ENCODE measurements around the gene TBCK. TPM values are rescaled to one million over a fixed set of nuclear protein-coding genes. Genes with fewer than 3 reads are reported as not detected.

Gene TBCK
- polyA plus RNA-seq, 1 of the 3 experiments (the other 2 are of a cell fraction): 14.6 TPM

GRCh38 chr4:106261980-106262379 lies 54.0 kb downstream of the TBCK start:
- Histone ChIP-seq H3K9me2 (no peaks in the 10 kb centered on the region; the same call in 1 of the 2 replicates), H4K20me1 (ENCODE audit: insufficient read depth) (no peaks in the 10 kb centered on the region), H3K4me3 (ENCODE audit: low read depth in 2 of 2, low read length in 1 of 2) (no peak overlapping the region), H3K9me3 (no peaks in the 10 kb centered on the region), H3K27me3 (ENCODE audit: insufficient read depth) (no peaks in the 10 kb centered on the region), H3K36me3 (replicated peaks in 1 of 2; ENCODE audit: control insufficient read depth in 1 of 2, insufficient read depth in 2 of 2, low read length in 1 of 2) (peaks cover 8 to 12% of the 10 kb centered on the region in 2 experiments), H3K79me2 (ENCODE audit: insufficient read depth) (no peaks in the 10 kb centered on the region; the same call in 1 of the 2 replicates), H3K9ac (no peak overlapping the region), H3K4me1 (ENCODE audit: control insufficient read depth in 1 of 2, insufficient read depth in 2 of 2, low read depth in 1 of 2, low read length in 1 of 2) (peaks cover 0 to 8% of the 10 kb centered on the region in 2 experiments; a peak in 2 of 4 replicates), H3K27ac (ENCODE audit: low read depth in 2 of 2, low read length in 1 of 2) (no peak overlapping the region), H3F3A (replicated peaks; ENCODE audit: insufficient read depth) (peaks cover 8% of the 10 kb centered on the region), H3K4me2 (no peak overlapping the region), H2AFZ (ENCODE audit: low read depth) (no peak overlapping the region)
- no peak for DNase-seq
- CTCF ChIA-PET: no interaction called here
- 92% methylated on average over 2 of the region's 2 CpGs for WGBS (ENCODE audit: low lambda C conversion rate)
- POLR2A ChIA-PET: no interaction called here
- TF ChIP-seq FOSL2 (IDR thresholded peaks at IDR 0.05; ENCODE audit: borderline replicate concordance, low read depth): no peak
- TF ChIP-seq, protein P1, sequence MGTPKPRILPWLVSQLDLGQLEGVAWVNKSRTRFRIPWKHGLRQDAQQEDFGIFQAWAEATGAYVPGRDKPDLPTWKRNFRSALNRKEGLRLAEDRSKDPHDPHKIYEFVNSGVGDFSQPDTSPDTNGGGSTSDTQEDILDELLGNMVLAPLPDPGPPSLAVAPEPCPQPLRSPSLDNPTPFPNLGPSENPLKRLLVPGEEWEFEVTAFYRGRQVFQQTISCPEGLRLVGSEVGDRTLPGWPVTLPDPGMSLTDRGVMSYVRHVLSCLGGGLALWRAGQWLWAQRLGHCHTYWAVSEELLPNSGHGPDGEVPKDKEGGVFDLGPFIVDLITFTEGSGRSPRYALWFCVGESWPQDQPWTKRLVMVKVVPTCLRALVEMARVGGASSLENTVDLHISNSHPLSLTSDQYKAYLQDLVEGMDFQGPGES (IDR thresholded peaks at IDR 0.05; ENCODE audit: low read depth, low read length): no peak
- TF ChIP-seq ELF1 (IDR thresholded peaks at IDR 0.05): no peak
- TF ChIP-seq EZH2phosphoT487 (IDR thresholded peaks at IDR 0.05; ENCODE audit: borderline replicate concordance, low read depth): no peak
- no peak for TF ChIP-seq CTCF (IDR thresholded peaks at IDR 0.05)
- no peak for TF ChIP-seq SIN3A (IDR thresholded peaks at IDR 0.05; ENCODE audit: borderline replicate concordance, low read depth, low read length)
- TF ChIP-seq, protein P2, sequence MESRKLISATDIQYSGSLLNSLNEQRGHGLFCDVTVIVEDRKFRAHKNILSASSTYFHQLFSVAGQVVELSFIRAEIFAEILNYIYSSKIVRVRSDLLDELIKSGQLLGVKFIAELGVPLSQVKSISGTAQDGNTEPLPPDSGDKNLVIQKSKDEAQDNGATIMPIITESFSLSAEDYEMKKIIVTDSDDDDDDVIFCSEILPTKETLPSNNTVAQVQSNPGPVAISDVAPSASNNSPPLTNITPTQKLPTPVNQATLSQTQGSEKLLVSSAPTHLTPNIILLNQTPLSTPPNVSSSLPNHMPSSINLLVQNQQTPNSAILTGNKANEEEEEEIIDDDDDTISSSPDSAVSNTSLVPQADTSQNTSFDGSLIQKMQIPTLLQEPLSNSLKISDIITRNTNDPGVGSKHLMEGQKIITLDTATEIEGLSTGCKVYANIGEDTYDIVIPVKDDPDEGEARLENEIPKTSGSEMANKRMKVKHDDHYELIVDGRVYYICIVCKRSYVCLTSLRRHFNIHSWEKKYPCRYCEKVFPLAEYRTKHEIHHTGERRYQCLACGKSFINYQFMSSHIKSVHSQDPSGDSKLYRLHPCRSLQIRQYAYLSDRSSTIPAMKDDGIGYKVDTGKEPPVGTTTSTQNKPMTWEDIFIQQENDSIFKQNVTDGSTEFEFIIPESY (IDR thresholded peaks at IDR 0.05; ENCODE audit: borderline replicate concordance, low read depth): no peak
- TF ChIP-seq TEAD4 (IDR thresholded peaks at IDR 0.05; ENCODE audit: borderline replicate concordance, insufficient read depth): no peak
- TF ChIP-seq YY1 (IDR thresholded peaks at IDR 0.05; ENCODE audit: low read depth): no peak
- no peak for TF ChIP-seq TCF12 (IDR thresholded peaks at IDR 0.05)
- no peak for TF ChIP-seq RXRA (IDR thresholded peaks at IDR 0.05; ENCODE audit: borderline replicate concordance, low read depth)
- no peak for TF ChIP-seq RCOR1 (IDR thresholded peaks at IDR 0.05; ENCODE audit: low read length)
- TF ChIP-seq MXI1 (IDR thresholded peaks at IDR 0.05; ENCODE audit: low read depth, low read length): no peak
- no peak for TF ChIP-seq EP300 (IDR thresholded peaks at IDR 0.05; ENCODE audit: borderline replicate concordance in 1 of 2, low read depth in 1 of 2, low read length in 1 of 2)
- no peak for TF ChIP-seq USF1 (IDR thresholded peaks at IDR 0.05; ENCODE audit: borderline replicate concordance, low read depth)
- TF ChIP-seq CHD2 (IDR thresholded peaks at IDR 0.05; ENCODE audit: low read length, partially characterized antibody): no peak
- TF ChIP-seq POLR2AphosphoS5 (IDR thresholded peaks at IDR 0.05; ENCODE audit: low read depth, low read length): no peak
- no peak for TF ChIP-seq SMC3 (IDR thresholded peaks at IDR 0.05; ENCODE audit: low read depth, low read length)
- TF ChIP-seq RFX5 (IDR thresholded peaks at IDR 0.05; ENCODE audit: low read length): no peak

Measured in SK-N-SH (cell line).